ENCODE measurements around the gene MRPL2.

GRCh38 chr6:43013097-43013842 is 46.0 kb downstream of the MRPL2 start:
- TF ChIP-seq CTCF (IDR thresholded peaks at IDR 0.05) (no peak), POLR2AphosphoS5 (IDR thresholded peaks at IDR 0.05; ENCODE audit: insufficient read depth in 1 of 2, low read depth in 1 of 2) (no peak)

Data from vagina (tissue), 2 donors.